Transverse colon (tissue), 4 donors: ENCODE results near the gene DDN. TPM values are rescaled to one million over a fixed set of nuclear protein-coding genes. Genes with fewer than 3 reads are reported as not detected.

Experiments used
- DNase-seq: peaks from one replicate; pipeline ENCODE4 v3.0.0-alpha.2; 2019
- H3K27ac ChIP-seq, 4 donors: fragments of 200-600 bp; sonication (generic); 2 replicates each; pipeline ENCODE4 v1.5.1; 2016 to 2018; ENCODE audit warnings: inconsistent platforms in 4 of 4
- H3K27me3 ChIP-seq: fragments of 200-600 bp; sonication (generic); 2 replicates; pipeline ENCODE4 v1.5.1; 2017; ENCODE audit warnings: inconsistent platforms
- H3K36me3 ChIP-seq, 4 donors: fragments of 200-600 bp; sonication (generic); 2 replicates each; pipeline ENCODE4 v1.5.1; 2017 to 2019; ENCODE audit warnings: inconsistent platforms in 4 of 4
- H3K4me1 ChIP-seq, 4 donors: fragments of 200-600 bp; sonication (generic); 2 replicates each; pipeline ENCODE4 v1.5.1; 2017 to 2020; ENCODE audit warnings: inconsistent platforms in 4 of 4
- H3K4me3 ChIP-seq, 4 donors: fragments of 200-600 bp; sonication (generic); 1 replicate in 1 of 4; 2 replicates in 3 of 4; pipeline versions ENCODE4 v1.5.1 to v1.6.1; 2017 to 2019; ENCODE audit warnings: inconsistent platforms in 4 of 4
- H3K9me3 ChIP-seq, 2 donors: fragments of 200-600 bp; sonication (generic); 2 replicates each; pipeline ENCODE4 v1.5.1; 2017 to 2019; ENCODE audit warnings: inconsistent platforms in 2 of 2
- EP300 ChIP-seq: sonication (generic); formaldehyde crosslinking; IDR thresholded peaks from one replicate; pipeline ENCODE4 v1.6.1; 2017; ENCODE audit warnings: antibody characterized with exemption, low read depth
- POLR2A ChIP-seq: fragments of 450-650 bp; IDR thresholded peaks from one replicate; pipeline ENCODE4 v1.6.1; 2016; ENCODE audit warnings: antibody characterized with exemption, mild to moderate bottlenecking, moderate library complexity
- POLR2AphosphoS5 ChIP-seq, 3 donors: sonication (generic); formaldehyde crosslinking; IDR thresholded peaks; one replicate each; pipeline ENCODE4 v1.6.1; 2016; ENCODE audit warnings: antibody characterized with exemption in 3 of 3
- WGBS, 2 donors: methylation state at CpG; one replicate each; pipeline ENCODE4 v1.1.5; 2018; ENCODE audit warnings: low coverage in 1 of 2; 5-methylcytosine and 5-hydroxymethylcytosine counted together
- in situ Hi-C, 4 donors: fragments of 200-750 bp; cut with MboI; loops; one replicate each; pipeline versions ENCODE4 v1.15.0 to v1.15.1; 2017; ENCODE audit warnings: low sequenced_read_pairs in 3 of 4, low pct_ligation_motif_present in 1 of 4, low pct_unique_long_range_greater_than_20kb in 1 of 4
- intact Hi-C: fragments of 100-400 bp; cut with DNase I; formaldehyde crosslinking; loops from one replicate; pipeline ENCODE4 v1.15.1; 2023; ENCODE audit warnings: low total_unique reads
- total RNA-seq, 4 donors: library from RNA; depleted of rRNA; stranded (reverse); fragments of >200 nt; gene quantifications; one replicate each; pipeline ENCODE4 v1.1.0, GENCODE V29; 2016
- TF ChIP-seq, protein P1 (sequence below), 5 experiments: fragments of 200-600 bp in 3 of 5; fragments of 450-650 bp in 2 of 5; sonication (generic) in 3 of 5; IDR thresholded peaks; 1 replicate in 2 of 5; 2 replicates in 3 of 5; pipeline ENCODE4 v1.5.1; 2016 to 2017; ENCODE audit warnings: antibody characterized with exemption in 5 of 5, inconsistent platforms in 3 of 5, mild to moderate bottlenecking in 2 of 5, moderate library complexity in 1 of 5

Gene DDN
- total RNA-seq, 4 donors from 2014 or later: 0.27 to 0.32 TPM; not detected in 2

DNA sequence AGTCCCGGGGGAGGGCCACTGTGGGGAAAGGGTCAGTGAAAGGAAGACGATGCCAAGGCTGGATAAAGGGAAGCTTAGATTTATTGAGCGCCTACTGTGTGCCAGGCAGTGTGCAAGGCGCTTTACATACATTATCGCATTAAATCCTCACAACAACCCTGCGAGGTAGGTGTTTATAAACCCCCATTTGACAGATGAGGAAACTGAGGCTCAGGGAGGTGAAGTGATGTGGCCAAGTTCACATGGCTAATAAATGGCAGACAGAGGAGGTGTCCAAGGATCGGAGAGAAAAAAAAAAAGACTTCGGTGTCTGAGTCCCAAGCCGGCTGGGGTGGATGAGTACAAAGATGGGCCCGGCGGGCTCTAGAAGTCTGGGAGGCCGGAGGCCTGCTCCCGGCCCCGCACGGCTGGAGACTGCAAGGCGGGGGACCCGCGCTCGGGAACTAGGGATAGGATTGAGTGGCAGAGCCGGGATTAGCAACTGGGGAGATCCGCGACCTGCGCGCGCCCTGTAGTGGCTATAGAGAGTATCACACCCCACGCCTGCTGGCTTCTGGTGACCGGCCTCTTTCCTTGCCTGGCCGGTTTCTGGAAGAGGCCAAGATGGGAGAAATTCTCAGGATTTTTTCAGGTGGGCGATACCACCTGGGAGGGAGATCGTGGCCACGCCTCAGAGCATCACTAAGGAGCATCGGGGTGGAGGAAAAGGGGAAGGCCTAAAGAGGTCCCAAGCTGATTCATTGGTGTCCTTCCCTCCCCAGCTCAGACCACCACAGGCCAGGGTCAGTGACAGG, 3.9 kb downstream of the DDN start:
- Histone ChIP-seq H3K4me1 (peaks cover 16 to 45% (median 42%) of the 10 kb centered on the region in 4 donors), H3K36me3 (no peaks in the 10 kb centered on the region), H3K9me3 (no peaks in the 10 kb centered on the region), H3K4me3 (peak overlapping the region in 2 of 4 donors; percentile 19 to 39), H3K27me3 (peaks cover 91% of the 10 kb centered on the region), H3K27ac (no peak overlapping the region)
- intact Hi-C loops: no loop called here
- DNase-seq: peak; percentile 85
- TF ChIP-seq POLR2A (no peak), POLR2AphosphoS5 (IDR thresholded peaks at IDR 0.05) (no peak), EP300 (no peak)
- TF ChIP-seq, protein P1, sequence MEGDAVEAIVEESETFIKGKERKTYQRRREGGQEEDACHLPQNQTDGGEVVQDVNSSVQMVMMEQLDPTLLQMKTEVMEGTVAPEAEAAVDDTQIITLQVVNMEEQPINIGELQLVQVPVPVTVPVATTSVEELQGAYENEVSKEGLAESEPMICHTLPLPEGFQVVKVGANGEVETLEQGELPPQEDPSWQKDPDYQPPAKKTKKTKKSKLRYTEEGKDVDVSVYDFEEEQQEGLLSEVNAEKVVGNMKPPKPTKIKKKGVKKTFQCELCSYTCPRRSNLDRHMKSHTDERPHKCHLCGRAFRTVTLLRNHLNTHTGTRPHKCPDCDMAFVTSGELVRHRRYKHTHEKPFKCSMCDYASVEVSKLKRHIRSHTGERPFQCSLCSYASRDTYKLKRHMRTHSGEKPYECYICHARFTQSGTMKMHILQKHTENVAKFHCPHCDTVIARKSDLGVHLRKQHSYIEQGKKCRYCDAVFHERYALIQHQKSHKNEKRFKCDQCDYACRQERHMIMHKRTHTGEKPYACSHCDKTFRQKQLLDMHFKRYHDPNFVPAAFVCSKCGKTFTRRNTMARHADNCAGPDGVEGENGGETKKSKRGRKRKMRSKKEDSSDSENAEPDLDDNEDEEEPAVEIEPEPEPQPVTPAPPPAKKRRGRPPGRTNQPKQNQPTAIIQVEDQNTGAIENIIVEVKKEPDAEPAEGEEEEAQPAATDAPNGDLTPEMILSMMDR (IDR thresholded peaks at IDR 0.05): peak; percentile 81 to 90 (median 85)
- 8 to 16% methylated on average over 11 to 32 of the region's 32 CpGs for WGBS, 2 donors
- in situ Hi-C loops: no loop called here

DNA sequence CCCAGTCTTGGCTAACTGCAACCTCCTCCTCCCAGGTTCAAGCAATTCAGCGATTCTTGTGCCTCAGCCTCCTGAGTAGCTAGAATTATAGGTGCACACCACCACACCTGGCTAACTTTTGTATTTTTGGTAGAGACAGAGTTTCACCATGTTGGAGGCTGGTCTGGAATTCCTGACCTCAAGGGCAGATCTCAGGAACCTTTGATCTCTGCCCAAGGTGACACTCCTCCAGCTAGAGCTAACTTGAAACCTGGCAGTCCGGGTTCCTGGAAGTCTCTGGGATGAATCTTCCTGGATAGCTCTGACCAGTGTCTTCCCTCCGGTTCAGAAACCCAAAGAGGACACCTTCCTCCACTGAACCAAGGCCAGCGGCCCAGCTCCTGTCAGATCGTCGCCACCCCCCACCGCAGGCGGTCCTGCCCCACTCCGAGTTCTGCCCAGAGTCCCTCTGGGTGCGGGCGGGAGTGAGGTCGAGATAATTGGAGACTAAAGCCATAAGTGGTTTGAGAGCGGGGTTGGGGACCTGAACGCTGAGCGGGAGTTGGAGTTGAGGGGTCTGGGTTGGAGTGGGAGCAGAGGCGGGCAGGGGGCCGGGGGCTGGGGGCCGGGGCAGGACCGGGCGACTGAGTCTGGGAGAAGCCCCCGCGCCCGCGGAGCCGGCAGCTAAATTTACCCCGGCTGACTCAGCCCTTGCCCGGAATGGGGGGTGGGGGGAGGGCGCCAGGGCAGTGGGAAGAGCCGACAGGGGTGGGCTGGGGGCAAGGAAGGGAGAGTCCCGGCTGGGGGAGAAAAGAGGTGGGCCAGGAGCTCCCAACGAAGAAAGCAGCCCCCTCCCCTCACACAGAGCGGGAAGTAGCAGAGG, 4.7 kb downstream of the DDN start:
- H3K27me3 ChIP-seq: peaks cover 91% of the 10 kb centered on the region
- in situ Hi-C loops: no loop called here
- intact Hi-C loops: no loop called here
- no peak for DNase-seq
- H3K4me1 ChIP-seq: peaks cover 11 to 38% (median 35%) of the 10 kb centered on the region in 4 donors
- WGBS, 2 donors: 36 to 39% methylated on average over 4 to 32 of the region's 32 CpGs
- no peaks in the 10 kb centered on the region for H3K9me3 ChIP-seq
- no peak overlapping the region for H3K4me3 ChIP-seq
- H3K36me3 ChIP-seq: no peaks in the 10 kb centered on the region
- no peak for TF ChIP-seq EP300
- TF ChIP-seq, protein P1 (IDR thresholded peaks at IDR 0.05): no peak
- TF ChIP-seq POLR2A: no peak
- no peak for TF ChIP-seq POLR2AphosphoS5 (IDR thresholded peaks at IDR 0.05)
- H3K27ac ChIP-seq: no peak overlapping the region

DNA sequence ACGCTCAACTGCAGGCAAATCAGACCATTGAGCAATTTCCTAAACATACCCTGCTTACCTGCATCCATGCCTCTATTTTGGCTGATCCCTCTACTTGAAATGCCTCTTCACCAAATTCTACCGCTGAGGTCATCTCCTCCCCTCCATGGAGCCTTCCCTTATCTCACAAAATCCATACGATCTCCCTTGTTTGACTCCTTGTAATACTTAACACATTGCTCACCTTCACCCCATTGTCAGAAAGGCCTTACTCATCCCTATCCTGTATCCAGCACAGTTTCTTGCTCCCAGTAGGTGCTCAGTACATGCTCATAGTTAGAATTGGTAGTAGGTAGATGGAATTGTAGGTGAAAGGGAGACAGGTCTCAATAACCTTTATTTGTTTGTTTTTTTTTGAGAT, 5.4 kb downstream of the DDN start:
- Histone ChIP-seq H3K4me1 (peaks cover 5 to 31% (median 28%) of the 10 kb centered on the region in 4 donors), H3K27ac (no peak overlapping the region), H3K9me3 (no peaks in the 10 kb centered on the region), H3K36me3 (no peaks in the 10 kb centered on the region), H3K27me3 (peaks cover 91% of the 10 kb centered on the region), H3K4me3 (no peak overlapping the region)
- TF ChIP-seq POLR2AphosphoS5 (IDR thresholded peaks at IDR 0.05) (no peak), POLR2A (no peak), EP300 (no peak)
- TF ChIP-seq, protein P1 (IDR thresholded peaks at IDR 0.05): no peak
- in situ Hi-C loops (no loop called here), intact Hi-C loops (no loop called here)
- DNase-seq: no peak
- 79 to 87% methylated on average over 3 of the region's 3 CpGs for WGBS, 2 donors
